ENCODE results near the gene LDB3. TPM values are rescaled to one million over a fixed set of nuclear protein-coding genes. Genes with fewer than 3 reads are reported as not detected.

The LDB3 gene
- total and polyA plus RNA-seq, 4 donors: 0.66 to 4.3 (median 2.4) TPM

GRCh38 chr10:86765548-86765947 lies 97.2 kb downstream of the LDB3 start:
- no peak for DNase-seq (ENCODE audit: low read depth in 4 of 6, low spot score in 6 of 6)

GRCh38 chr10:86768412-86769062 lies 100.2 kb downstream of the LDB3 start:
- H3K27ac ChIP-seq (ENCODE audit: low read depth, low read length): peak overlapping the region; percentile 4

More at GRCh38 chr10:86765548-86765947, 97.2 kb downstream of the LDB3 start:
- WGBS (ENCODE audit: insufficient coverage): no CpG with 5 or more reads among the region's 2 CpGs
- no peaks in the 10 kb centered on the region for H3K9me3 ChIP-seq (ENCODE audit: control insufficient read depth, insufficient read depth, low read length)
- no peak overlapping the region for H3K27ac ChIP-seq (ENCODE audit: low read depth, low read length)
- H3K4me1 ChIP-seq (ENCODE audit: control insufficient read depth, insufficient read depth, low read length): peaks cover 15% of the 10 kb centered on the region
- no peak overlapping the region for H3K4me3 ChIP-seq (ENCODE audit: low read depth, low read length)
- H3K27me3 ChIP-seq (ENCODE audit: control insufficient read depth, insufficient read depth, low read length): no peaks in the 10 kb centered on the region
- no peaks in the 10 kb centered on the region for H3K36me3 ChIP-seq (ENCODE audit: control insufficient read depth, insufficient read depth, low read length)

GRCh38 chr10:86769991-86770390 lies 101.7 kb downstream of the LDB3 start:
- no peak overlapping the region for H3K27ac ChIP-seq (ENCODE audit: low read depth, low read length)
- 90% methylated on average over 9 of the region's 10 CpGs for WGBS (ENCODE audit: insufficient coverage)
- peaks cover 12% of the 10 kb centered on the region for H3K4me1 ChIP-seq (ENCODE audit: control insufficient read depth, insufficient read depth, low read length)
- no peaks in the 10 kb centered on the region for H3K27me3 ChIP-seq (ENCODE audit: control insufficient read depth, insufficient read depth, low read length)
- no peak overlapping the region for H3K4me3 ChIP-seq (ENCODE audit: low read depth, low read length)
- no peaks in the 10 kb centered on the region for H3K36me3 ChIP-seq (ENCODE audit: control insufficient read depth, insufficient read depth, low read length)
- H3K9me3 ChIP-seq (ENCODE audit: control insufficient read depth, insufficient read depth, low read length): no peaks in the 10 kb centered on the region
- no peak for DNase-seq (ENCODE audit: low read depth in 4 of 6, low spot score in 6 of 6)

More at GRCh38 chr10:86768412-86769062, 100.2 kb downstream of the LDB3 start:
- Histone ChIP-seq H3K4me3 (ENCODE audit: low read depth, low read length) (no peak overlapping the region), H3K9me3 (ENCODE audit: control insufficient read depth, insufficient read depth, low read length) (no peaks in the 10 kb centered on the region), H3K4me1 (ENCODE audit: control insufficient read depth, insufficient read depth, low read length) (peaks cover 12% of the 10 kb centered on the region), H3K27me3 (ENCODE audit: control insufficient read depth, insufficient read depth, low read length) (no peaks in the 10 kb centered on the region), H3K36me3 (ENCODE audit: control insufficient read depth, insufficient read depth, low read length) (no peaks in the 10 kb centered on the region)
- WGBS (ENCODE audit: insufficient coverage): no CpG with 5 or more reads among the region's 1 CpG
- DNase-seq (ENCODE audit: low read depth in 4 of 6, low spot score in 6 of 6): peak in 2 of 6 donors; percentile 35 to 67

GRCh38 chr10:86770412-86770960 lies 102.2 kb downstream of the LDB3 start:
- Histone ChIP-seq H3K4me3 (ENCODE audit: low read depth, low read length) (no peak overlapping the region), H3K27ac (ENCODE audit: low read depth, low read length) (no peak overlapping the region), H3K9me3 (ENCODE audit: control insufficient read depth, insufficient read depth, low read length) (no peaks in the 10 kb centered on the region), H3K27me3 (ENCODE audit: control insufficient read depth, insufficient read depth, low read length) (no peaks in the 10 kb centered on the region), H3K36me3 (ENCODE audit: control insufficient read depth, insufficient read depth, low read length) (no peaks in the 10 kb centered on the region), H3K4me1 (ENCODE audit: control insufficient read depth, insufficient read depth, low read length) (peaks cover 12% of the 10 kb centered on the region)
- DNase-seq (ENCODE audit: low read depth in 4 of 6, low spot score in 6 of 6): no peak
- no CpG with 5 or more reads among the region's 2 CpGs for WGBS (ENCODE audit: insufficient coverage)

GRCh38 chr10:86773498-86773897 lies 105.2 kb downstream of the LDB3 start:
- Histone ChIP-seq H3K4me1 (ENCODE audit: control insufficient read depth, insufficient read depth, low read length) (peaks cover 8% of the 10 kb centered on the region), H3K27me3 (ENCODE audit: control insufficient read depth, insufficient read depth, low read length) (no peaks in the 10 kb centered on the region), H3K9me3 (ENCODE audit: control insufficient read depth, insufficient read depth, low read length) (no peaks in the 10 kb centered on the region), H3K27ac (ENCODE audit: low read depth, low read length) (no peak overlapping the region), H3K4me3 (ENCODE audit: low read depth, low read length) (no peak overlapping the region), H3K36me3 (ENCODE audit: control insufficient read depth, insufficient read depth, low read length) (no peaks in the 10 kb centered on the region)
- no CpG with 5 or more reads among the region's 6 CpGs for WGBS (ENCODE audit: insufficient coverage)
- DNase-seq (ENCODE audit: low read depth in 4 of 6, low spot score in 6 of 6): peak in 2 of 6 donors; percentile 43 to 56

GRCh38 chr10:86775056-86775869 lies 107.0 kb downstream of the LDB3 start:
- Histone ChIP-seq H3K27me3 (ENCODE audit: control insufficient read depth, insufficient read depth, low read length) (no peaks in the 10 kb centered on the region), H3K4me3 (ENCODE audit: low read depth, low read length) (no peak overlapping the region), H3K4me1 (ENCODE audit: control insufficient read depth, insufficient read depth, low read length) (peaks cover 1% of the 10 kb centered on the region), H3K36me3 (ENCODE audit: control insufficient read depth, insufficient read depth, low read length) (no peaks in the 10 kb centered on the region), H3K9me3 (ENCODE audit: control insufficient read depth, insufficient read depth, low read length) (no peaks in the 10 kb centered on the region), H3K27ac (ENCODE audit: low read depth, low read length) (peak overlapping the region; percentile 49)
- no peak for DNase-seq (ENCODE audit: low read depth in 4 of 6, low spot score in 6 of 6)
- WGBS (ENCODE audit: insufficient coverage): 46% methylated on average over 4 of the region's 6 CpGs

GRCh38 chr10:86775870-86776180 lies 107.5 kb downstream of the LDB3 start:
- 29% methylated on average over 2 of the region's 3 CpGs for WGBS (ENCODE audit: insufficient coverage)
- peak overlapping the region; percentile 49 for H3K27ac ChIP-seq (ENCODE audit: low read depth, low read length)
- H3K27me3 ChIP-seq (ENCODE audit: control insufficient read depth, insufficient read depth, low read length): no peaks in the 10 kb centered on the region
- peak in 1 of 6 donors; percentile 42 for DNase-seq (ENCODE audit: low read depth in 4 of 6, low spot score in 6 of 6)
- H3K4me1 ChIP-seq (ENCODE audit: control insufficient read depth, insufficient read depth, low read length): no peaks in the 10 kb centered on the region
- no peaks in the 10 kb centered on the region for H3K36me3 ChIP-seq (ENCODE audit: control insufficient read depth, insufficient read depth, low read length)
- H3K4me3 ChIP-seq (ENCODE audit: low read depth, low read length): no peak overlapping the region
- H3K9me3 ChIP-seq (ENCODE audit: control insufficient read depth, insufficient read depth, low read length): no peaks in the 10 kb centered on the region

- H3K4me1 ChIP-seq (ENCODE audit: control insufficient read depth, insufficient read depth, low read length): no peaks in the 10 kb centered on the region
- WGBS (ENCODE audit: insufficient coverage): 100% methylated on average over 2 of the region's 5 CpGs
- peaks cover 2% of the 10 kb centered on the region for H3K9me3 ChIP-seq (ENCODE audit: control insufficient read depth, insufficient read depth, low read length)
- H3K36me3 ChIP-seq (ENCODE audit: control insufficient read depth, insufficient read depth, low read length): no peaks in the 10 kb centered on the region
- no peak for DNase-seq (ENCODE audit: low read depth in 4 of 6, low spot score in 6 of 6)
- no peak overlapping the region for H3K4me3 ChIP-seq (ENCODE audit: low read depth, low read length)
- no peak overlapping the region for H3K27ac ChIP-seq (ENCODE audit: low read depth, low read length)
- no peaks in the 10 kb centered on the region for H3K27me3 ChIP-seq (ENCODE audit: control insufficient read depth, insufficient read depth, low read length)
Observed at GRCh38 chr10:86779220-86780017, 111.1 kb downstream of the LDB3 start.

GRCh38 chr10:86782701-86783418 lies 114.5 kb downstream of the LDB3 start:
- Histone ChIP-seq H3K9me3 (ENCODE audit: control insufficient read depth, insufficient read depth, low read length) (peaks cover 2% of the 10 kb centered on the region), H3K4me3 (ENCODE audit: low read depth, low read length) (no peak overlapping the region), H3K27ac (ENCODE audit: low read depth, low read length) (no peak overlapping the region), H3K27me3 (ENCODE audit: control insufficient read depth, insufficient read depth, low read length) (no peaks in the 10 kb centered on the region), H3K36me3 (ENCODE audit: control insufficient read depth, insufficient read depth, low read length) (no peaks in the 10 kb centered on the region), H3K4me1 (ENCODE audit: control insufficient read depth, insufficient read depth, low read length) (peaks cover 12% of the 10 kb centered on the region)
- WGBS (ENCODE audit: insufficient coverage): no CpG with 5 or more reads among the region's 1 CpG
- DNase-seq (ENCODE audit: low read depth in 4 of 6, low spot score in 6 of 6): peak in 1 of 6 donors; percentile 53

Measured in spinal cord (tissue), 10 donors.